Occipital lobe (tissue), 2 donors: ENCODE data around the gene TCEANC2. TPM values are rescaled to one million over a fixed set of nuclear protein-coding genes. Genes with fewer than 3 reads are reported as not detected.
A peak's percentile ranks its signal among the peaks of the same experiment; 100 is the strongest.
"Not testable (repeated sequence)": the region's sequence is repeated elsewhere in the genome, so short reads cannot be mapped to it uniquely, and the experiment has no call there.

Experiments
- DNase-seq: peaks from one replicate; lab custom pipeline; 2025; lab: John Stamatoyannopoulos, UW
- total RNA-seq: library from RNA; depleted of rRNA; stranded (reverse); fragments of >200 nt; gene quantifications from one replicate; pipeline ENCODE4 v1.2.3, GENCODE V29; 2014

The TCEANC2 gene
- total RNA-seq, 1 donor from 2014 or later, result 7.0 TPM

- no peak for DNase-seq
Measured at GRCh38 chr1:54027848-54028247, 25.6 kb upstream of the TCEANC2 start.

GRCh38 chr1:54028306-54029251 lies 24.8 kb upstream of the TCEANC2 start:
- DNase-seq, result no peak

GRCh38 chr1:54037476-54037875 lies 15.9 kb upstream of the TCEANC2 start:
- no peak for DNase-seq

GRCh38 chr1:54041806-54042205 lies 11.6 kb upstream of the TCEANC2 start:
- no peak for DNase-seq

- no peak for DNase-seq
Measured at GRCh38 chr1:54045496-54045895, 7.9 kb upstream of the TCEANC2 start.

- no peak for DNase-seq
Measured at GRCh38 chr1:54046671-54047383, 6.6 kb upstream of the TCEANC2 start.

GRCh38 chr1:54047384-54048305 lies 5.8 kb upstream of the TCEANC2 start:
- DNase-seq, result no peak

GRCh38 chr1:54050435-54050834 lies 3.0 kb upstream of the TCEANC2 start:
- DNase-seq, result not testable (repeated sequence)

- no peak for DNase-seq
Measured at GRCh38 chr1:54051933-54052430, 1.4 kb upstream of the TCEANC2 start.

GRCh38 chr1:54052431-54052933 lies 926 bp upstream of the TCEANC2 start:
- peak; percentile 58 for DNase-seq

- DNase-seq, result no peak
Measured at GRCh38 chr1:54053745-54054437, 483 bp downstream of the TCEANC2 start.

GRCh38 chr1:54054438-54054749 lies 986 bp downstream of the TCEANC2 start:
- DNase-seq, result no peak

GRCh38 chr1:54064299-54064698 lies 10.9 kb downstream of the TCEANC2 start:
- no peak for DNase-seq

- no peak for DNase-seq
Measured at GRCh38 chr1:54069791-54070170, 16.4 kb downstream of the TCEANC2 start.

- DNase-seq, result no peak
Measured at GRCh38 chr1:54070171-54070837, 16.9 kb downstream of the TCEANC2 start.

GRCh38 chr1:54077359-54077758 lies 24.0 kb downstream of the TCEANC2 start:
- DNase-seq, result no peak

- DNase-seq, result no peak
Measured at GRCh38 chr1:54080598-54081049, 27.2 kb downstream of the TCEANC2 start.

- DNase-seq, result peak; percentile 9
Measured at GRCh38 chr1:54081306-54082270, 28.2 kb downstream of the TCEANC2 start.

- no peak for DNase-seq
Measured at GRCh38 chr1:54084794-54085193, 31.4 kb downstream of the TCEANC2 start.
